ENCODE measurements around the gene DOCK4.

The DOCK4 gene

GRCh38 chr7:112047421-112047820 lies 158.8 kb downstream of the DOCK4 start:
- DNase-seq = no peak

- DNase-seq = no peak
These were observed 161.0 kb downstream of the DOCK4 start for GRCh38 chr7:112045222-112045621.

- DNase-seq = no peak
These were observed 163.6 kb downstream of the DOCK4 start for GRCh38 chr7:112042631-112043030.

GRCh38 chr7:112038353-112038752 lies 167.8 kb downstream of the DOCK4 start:
- DNase-seq = no peak

- no peak for DNase-seq
These were observed 170.1 kb downstream of the DOCK4 start for GRCh38 chr7:112036071-112036470.

GRCh38 chr7:112031689-112032088 lies 174.5 kb downstream of the DOCK4 start:
- no peak for DNase-seq

- no peak for DNase-seq
These were observed 180.6 kb downstream of the DOCK4 start for GRCh38 chr7:112025556-112025955.

GRCh38 chr7:112023786-112024185 lies 182.4 kb downstream of the DOCK4 start:
- DNase-seq = no peak

GRCh38 chr7:112023282-112023681 lies 182.9 kb downstream of the DOCK4 start:
- DNase-seq = no peak

GRCh38 chr7:112022128-112022527 lies 184.1 kb downstream of the DOCK4 start:
- no peak for DNase-seq

GRCh38 chr7:112021379-112022044 lies 184.7 kb downstream of the DOCK4 start:
- DNase-seq = no peak

- DNase-seq = no peak
These were observed 185.4 kb downstream of the DOCK4 start for GRCh38 chr7:112020800-112021199.

- DNase-seq = no peak
These were observed 186.3 kb downstream of the DOCK4 start for GRCh38 chr7:112019932-112020331.

GRCh38 chr7:112018305-112019030 lies 187.7 kb downstream of the DOCK4 start:
- no peak for DNase-seq

- DNase-seq = no peak
These were observed 191.1 kb downstream of the DOCK4 start for GRCh38 chr7:112015146-112015545.

- no peak for DNase-seq
These were observed 191.9 kb downstream of the DOCK4 start for GRCh38 chr7:112014347-112014746.

- DNase-seq = no peak
These were observed 192.9 kb downstream of the DOCK4 start for GRCh38 chr7:112013274-112013673.

GRCh38 chr7:112012242-112012641 lies 194.0 kb downstream of the DOCK4 start:
- no peak for DNase-seq

GRCh38 chr7:112010994-112011393 lies 195.2 kb downstream of the DOCK4 start:
- DNase-seq = no peak

- DNase-seq = no peak
These were observed 196.1 kb downstream of the DOCK4 start for GRCh38 chr7:112010109-112010508.

- peak in 1 of 5 donors; percentile 3 for DNase-seq
These were observed 197.1 kb downstream of the DOCK4 start for GRCh38 chr7:112009081-112009480.

- no peak for DNase-seq
These were observed 199.0 kb downstream of the DOCK4 start for GRCh38 chr7:112007185-112007584.

- no peak for DNase-seq
These were observed 200.1 kb downstream of the DOCK4 start for GRCh38 chr7:112006071-112006470.

- DNase-seq = no peak
These were observed 200.9 kb downstream of the DOCK4 start for GRCh38 chr7:112005205-112005775.

Data from T-helper 1 cell (primary cell).